AG09309 (cell line): Measurements from ENCODE around the gene CHRNE.
"Not testable (repeated sequence)": the region's sequence is repeated elsewhere in the genome, so short reads cannot be mapped to it uniquely, and the experiment has no call there.

Experiments used
- DNase-seq: peaks from one replicate; pipeline ENCODE4 v3.0.0-alpha.2; 2010; ENCODE audit warnings: low read depth
- H3K4me3 ChIP-seq: 2 replicates; pipeline ENCODE4 v1.5.1; 2011; ENCODE audit warnings: mild to moderate bottlenecking, low read depth, low read length, moderate library complexity; ENCODE audit not compliant: control insufficient read depth
- TF ChIP-seq, protein P1 (sequence below): IDR thresholded peaks from 2 replicates; pipeline ENCODE4 v1.5.1; 2011; ENCODE audit warnings: mild to moderate bottlenecking, low read depth, low read length, inconsistent platforms; ENCODE audit not compliant: insufficient read depth, control insufficient read depth; ENCODE audit errors: missing control alignments

CHRNE gene

DNA sequence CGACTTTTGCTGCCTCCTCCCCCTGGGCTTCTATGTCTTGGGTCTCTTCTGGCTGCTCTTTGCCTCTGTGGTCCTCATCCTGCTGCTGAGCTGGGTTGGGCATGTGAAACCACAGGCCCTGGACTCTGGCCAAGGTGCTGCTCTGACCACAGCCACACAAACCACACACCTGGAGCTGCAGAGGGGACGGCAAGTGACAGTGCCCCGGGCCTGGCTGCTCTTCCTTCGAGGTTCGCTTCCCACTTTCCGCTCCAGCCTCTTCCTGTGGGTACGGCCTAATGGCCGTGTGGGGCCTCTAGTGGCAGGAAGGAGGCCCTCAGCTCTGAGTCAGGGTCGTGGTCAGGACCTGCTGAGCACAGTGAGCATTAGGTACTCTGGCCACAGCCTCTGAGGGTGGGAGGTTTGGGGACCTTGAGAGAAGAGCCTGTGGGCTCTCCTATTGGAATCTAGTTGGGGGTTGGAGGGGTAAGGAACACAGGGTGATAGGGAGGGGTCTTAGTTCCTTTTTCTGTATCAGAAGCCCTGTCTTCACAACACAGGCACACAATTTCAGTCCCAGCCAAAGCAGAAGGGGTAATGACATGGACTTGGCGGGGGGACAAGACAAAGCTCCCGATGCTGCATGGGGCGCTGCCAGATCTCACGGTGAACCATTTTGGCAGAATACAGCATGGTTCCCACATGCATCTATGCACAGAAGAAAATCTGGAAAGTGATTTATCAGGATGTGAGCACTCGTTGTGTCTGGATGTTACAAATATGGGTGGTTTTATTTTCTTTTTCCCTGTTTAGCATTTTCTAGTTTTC, 31.5 kb upstream of the CHRNE start:
- DNase-seq = no peak
- peak overlapping the region; percentile 13; the same call in 1 of the 2 replicates for H3K4me3 ChIP-seq
- TF ChIP-seq, protein P1, sequence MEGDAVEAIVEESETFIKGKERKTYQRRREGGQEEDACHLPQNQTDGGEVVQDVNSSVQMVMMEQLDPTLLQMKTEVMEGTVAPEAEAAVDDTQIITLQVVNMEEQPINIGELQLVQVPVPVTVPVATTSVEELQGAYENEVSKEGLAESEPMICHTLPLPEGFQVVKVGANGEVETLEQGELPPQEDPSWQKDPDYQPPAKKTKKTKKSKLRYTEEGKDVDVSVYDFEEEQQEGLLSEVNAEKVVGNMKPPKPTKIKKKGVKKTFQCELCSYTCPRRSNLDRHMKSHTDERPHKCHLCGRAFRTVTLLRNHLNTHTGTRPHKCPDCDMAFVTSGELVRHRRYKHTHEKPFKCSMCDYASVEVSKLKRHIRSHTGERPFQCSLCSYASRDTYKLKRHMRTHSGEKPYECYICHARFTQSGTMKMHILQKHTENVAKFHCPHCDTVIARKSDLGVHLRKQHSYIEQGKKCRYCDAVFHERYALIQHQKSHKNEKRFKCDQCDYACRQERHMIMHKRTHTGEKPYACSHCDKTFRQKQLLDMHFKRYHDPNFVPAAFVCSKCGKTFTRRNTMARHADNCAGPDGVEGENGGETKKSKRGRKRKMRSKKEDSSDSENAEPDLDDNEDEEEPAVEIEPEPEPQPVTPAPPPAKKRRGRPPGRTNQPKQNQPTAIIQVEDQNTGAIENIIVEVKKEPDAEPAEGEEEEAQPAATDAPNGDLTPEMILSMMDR = peak; percentile 53

DNA sequence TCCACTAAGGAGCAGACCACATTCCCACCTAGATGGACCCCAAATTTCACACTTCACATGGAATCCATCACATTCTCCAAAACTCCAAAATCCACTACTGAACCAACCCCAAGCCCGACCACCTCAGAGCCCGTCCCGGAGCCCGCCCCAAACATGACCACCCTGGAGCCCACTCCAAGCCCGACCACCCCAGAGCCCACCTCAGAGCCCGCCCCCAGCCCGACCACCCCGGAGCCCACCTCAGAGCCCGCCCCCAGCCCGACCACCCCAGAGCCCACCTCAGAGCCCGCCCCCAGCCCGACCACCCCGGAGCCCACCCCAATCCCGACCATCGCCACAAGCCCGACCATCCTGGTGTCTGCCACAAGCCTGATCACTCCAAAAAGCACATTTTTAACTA, 30.7 kb upstream of the CHRNE start:
- DNase-seq = no peak
- no peak overlapping the region for H3K4me3 ChIP-seq
- TF ChIP-seq, protein P1 = no peak

DNA sequence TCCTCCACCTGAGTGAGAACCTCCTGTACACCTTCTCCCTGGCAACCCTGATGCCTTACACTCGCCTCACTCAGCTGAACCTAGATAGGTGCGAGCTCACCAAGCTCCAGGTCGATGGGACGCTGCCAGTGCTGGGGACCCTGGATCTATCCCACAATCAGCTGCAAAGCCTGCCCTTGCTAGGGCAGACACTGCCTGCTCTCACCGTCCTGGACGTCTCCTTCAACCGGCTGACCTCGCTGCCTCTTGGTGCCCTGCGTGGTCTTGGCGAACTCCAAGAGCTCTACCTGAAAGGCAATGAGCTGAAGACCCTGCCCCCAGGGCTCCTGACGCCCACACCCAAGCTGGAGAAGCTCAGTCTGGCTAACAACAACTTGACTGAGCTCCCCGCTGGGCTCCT, 29.9 kb upstream of the CHRNE start:
- H3K4me3 ChIP-seq = no peak overlapping the region
- TF ChIP-seq, protein P1 = no peak
- DNase-seq = no peak

DNA sequence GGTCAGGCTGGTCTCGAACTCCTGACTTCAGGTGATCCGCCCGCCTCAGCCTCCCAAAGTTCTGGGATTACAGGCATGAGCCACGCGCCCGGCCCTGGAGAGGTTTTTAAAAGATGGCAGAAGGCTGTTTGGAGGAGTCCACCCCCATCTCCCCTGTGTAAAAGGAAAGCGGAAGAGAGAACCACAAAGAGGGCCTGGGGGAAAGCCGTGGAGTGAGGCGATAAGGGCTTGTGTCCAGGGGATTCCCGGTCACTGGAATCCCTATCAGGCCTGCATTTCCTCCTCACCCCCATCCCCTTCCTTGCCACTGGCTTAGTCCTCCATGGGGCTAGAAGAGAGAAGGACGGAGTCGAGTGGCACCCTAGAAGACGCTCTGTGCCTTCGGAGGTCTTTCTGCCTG, 29.1 kb upstream of the CHRNE start, which contains the start of gene GP1BA:
GP1BA (plus strand) TSS at position 315 of the 400 bp plus-strand sequence. CDS start 328 bp downstream, outside the sequence.
- no peak within 1 kb of the TSS for H3K4me3 ChIP-seq
- DNase-seq = no peak
- TF ChIP-seq, protein P1 = no peak

DNA sequence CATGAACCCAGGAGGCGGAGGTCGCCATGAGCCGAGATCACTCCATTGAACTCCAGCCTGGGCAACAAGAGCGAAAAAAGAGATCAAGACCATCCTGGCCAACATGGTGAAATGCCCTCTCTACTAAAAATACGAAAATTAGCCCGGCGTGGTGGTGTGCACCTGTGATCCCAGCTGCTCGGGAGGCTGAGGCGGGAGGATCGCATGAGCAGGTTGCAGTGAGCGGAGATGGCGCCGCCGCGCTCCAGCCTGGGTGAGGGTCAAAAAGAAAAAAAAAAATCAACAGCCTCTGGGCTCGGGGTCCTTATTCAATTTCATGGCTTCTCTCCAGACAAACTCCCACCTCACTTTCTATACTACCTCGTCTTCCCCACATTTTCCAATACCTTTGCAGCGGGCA, 26.0 kb upstream of the CHRNE start:
- TF ChIP-seq, protein P1 = no peak
- no peak overlapping the region for H3K4me3 ChIP-seq
- DNase-seq = no peak

DNA sequence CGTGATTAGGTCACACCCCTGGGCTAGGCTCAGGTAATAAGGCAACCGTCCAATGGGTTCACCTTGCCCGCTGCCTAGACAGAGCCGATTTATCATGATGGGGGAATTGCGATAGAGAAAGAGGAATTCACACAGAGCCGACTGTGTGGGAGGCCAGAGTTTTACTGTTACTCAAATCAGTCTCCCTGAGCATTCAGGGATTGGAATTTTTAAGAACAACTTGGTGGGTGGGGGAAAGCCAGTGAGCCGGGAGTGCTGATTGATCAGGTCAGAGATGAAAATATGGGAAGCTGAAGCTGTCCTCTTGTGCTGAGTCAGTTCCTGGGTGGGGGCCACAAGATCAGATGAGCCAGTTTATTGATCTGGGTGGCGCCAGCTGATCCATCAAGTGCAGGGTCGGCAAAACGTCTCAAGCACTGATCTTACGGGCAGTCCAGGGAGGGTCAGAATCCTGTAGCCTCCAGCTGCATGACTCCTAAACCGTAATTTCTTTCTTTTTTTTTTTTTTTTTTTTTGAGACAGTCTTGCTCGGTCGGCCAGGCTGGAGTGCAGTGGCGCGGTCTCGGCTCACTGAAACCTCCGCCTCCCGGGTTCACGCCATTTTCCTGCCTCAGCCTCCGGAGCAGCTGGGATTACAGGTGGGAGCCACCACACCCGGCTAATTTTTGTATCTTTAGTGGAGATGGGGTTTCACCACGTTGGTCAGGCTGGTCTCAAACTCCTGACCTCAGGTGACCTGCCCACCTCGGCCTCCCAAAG, 23.9 kb upstream of the CHRNE start:
- not testable (repeated sequence) for DNase-seq, H3K4me3 ChIP-seq

DNA sequence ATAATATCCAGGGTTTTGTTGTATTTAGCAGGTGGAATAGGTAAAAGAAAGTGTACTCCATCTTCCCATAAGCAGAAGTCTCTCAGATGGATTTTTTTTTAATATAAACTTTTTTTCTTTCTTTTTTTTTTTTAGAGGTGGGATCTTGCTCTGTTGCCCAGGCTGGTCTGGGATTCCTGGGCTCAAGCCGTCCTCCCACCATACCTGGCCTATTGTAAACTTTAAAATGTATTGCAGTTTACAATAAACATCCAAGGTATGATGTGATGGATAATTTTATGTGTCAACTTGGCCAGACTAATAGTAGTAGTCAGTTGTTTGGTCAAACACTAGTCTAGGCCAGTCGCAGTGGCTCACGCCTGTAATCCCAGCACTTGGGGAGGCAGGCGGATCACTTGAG, 18.4 kb upstream of the CHRNE start:
- no peak overlapping the region for H3K4me3 ChIP-seq
- TF ChIP-seq, protein P1 = no peak
- no peak for DNase-seq
